ENCODE data around the gene MYO1A. TPM values are rescaled to one million over a fixed set of nuclear protein-coding genes. Genes with fewer than 3 reads are reported as not detected.
"Not testable (repeated sequence)": the region's sequence is repeated elsewhere in the genome, so short reads cannot be mapped to it uniquely, and the experiment has no call there.

MYO1A gene
- total RNA-seq, 1 experiment from 2014 or later, result not detected

- no peak for DNase-seq (ENCODE audit: low read depth, low spot score)
- in situ Hi-C loops (cut with HindIII; ENCODE audit: low pct_unique_long_range_greater_than_20kb, low sequenced_read_pairs), result no loop called here
Measured at GRCh38 chr12:57037264-57037663, 12.7 kb downstream of the MYO1A start.

- in situ Hi-C loops (cut with HindIII; ENCODE audit: low pct_unique_long_range_greater_than_20kb, low sequenced_read_pairs), result no loop called here
- DNase-seq (ENCODE audit: low read depth, low spot score), result no peak
Measured at GRCh38 chr12:57033431-57033830, 16.5 kb downstream of the MYO1A start.

- DNase-seq (ENCODE audit: low read depth, low spot score), result no peak
- in situ Hi-C loops (cut with HindIII; ENCODE audit: low pct_unique_long_range_greater_than_20kb, low sequenced_read_pairs), result no loop called here
Measured at GRCh38 chr12:57031789-57032188, 18.1 kb downstream of the MYO1A start.

- no peak for DNase-seq (ENCODE audit: low read depth, low spot score)
- in situ Hi-C loops (cut with HindIII; ENCODE audit: low pct_unique_long_range_greater_than_20kb, low sequenced_read_pairs), result no loop called here
Measured at GRCh38 chr12:57031138-57031725, 18.7 kb downstream of the MYO1A start.

GRCh38 chr12:57029457-57029856 lies 20.5 kb downstream of the MYO1A start:
- DNase-seq (ENCODE audit: low read depth, low spot score), result no peak
- in situ Hi-C loops (cut with HindIII; ENCODE audit: low pct_unique_long_range_greater_than_20kb, low sequenced_read_pairs), result no loop called here

GRCh38 chr12:57027805-57028153 lies 22.1 kb downstream of the MYO1A start:
- DNase-seq (ENCODE audit: low read depth, low spot score), result no peak

GRCh38 chr12:57027011-57027804 lies 22.7 kb downstream of the MYO1A start:
- DNase-seq (ENCODE audit: low read depth, low spot score), result no peak
- in situ Hi-C loops (cut with HindIII; ENCODE audit: low pct_unique_long_range_greater_than_20kb, low sequenced_read_pairs), result no loop called here

More at GRCh38 chr12:57027805-57028153, 22.1 kb downstream of the MYO1A start:
- in situ Hi-C loops (cut with HindIII; ENCODE audit: low pct_unique_long_range_greater_than_20kb, low sequenced_read_pairs), result no loop called here

- in situ Hi-C loops (cut with HindIII; ENCODE audit: low pct_unique_long_range_greater_than_20kb, low sequenced_read_pairs), result no loop called here
- no peak for DNase-seq (ENCODE audit: low read depth, low spot score)
Measured at GRCh38 chr12:57025196-57025595, 24.7 kb downstream of the MYO1A start.

- DNase-seq (ENCODE audit: low read depth, low spot score); in situ Hi-C loops (cut with HindIII; ENCODE audit: low pct_unique_long_range_greater_than_20kb, low sequenced_read_pairs): not testable (repeated sequence)
Measured at GRCh38 chr12:57022324-57022723, 27.6 kb downstream of the MYO1A start.

GRCh38 chr12:57019983-57020719 lies 29.8 kb downstream of the MYO1A start:
- in situ Hi-C loops (cut with HindIII; ENCODE audit: low pct_unique_long_range_greater_than_20kb, low sequenced_read_pairs), result no loop called here
- DNase-seq (ENCODE audit: low read depth, low spot score), result no peak

- DNase-seq (ENCODE audit: low read depth, low spot score), result no peak
- in situ Hi-C loops (cut with HindIII; ENCODE audit: low pct_unique_long_range_greater_than_20kb, low sequenced_read_pairs), result no loop called here
Measured at GRCh38 chr12:57018906-57019305, 31.0 kb downstream of the MYO1A start.

GRCh38 chr12:57018353-57018752 lies 31.6 kb downstream of the MYO1A start:
- DNase-seq (ENCODE audit: low read depth, low spot score); in situ Hi-C loops (cut with HindIII; ENCODE audit: low pct_unique_long_range_greater_than_20kb, low sequenced_read_pairs): not testable (repeated sequence)

GRCh38 chr12:57016348-57016747 lies 33.6 kb downstream of the MYO1A start, which contains the start of gene TAC3:
TSS of gene TAC3 (minus strand) at chr12:57016529. CDS start at chr12:57015797, 732 bp downstream.
- in situ Hi-C loops (cut with HindIII; ENCODE audit: low pct_unique_long_range_greater_than_20kb, low sequenced_read_pairs), result no loop called here
- no peak for DNase-seq (ENCODE audit: low read depth, low spot score)

GRCh38 chr12:57012600-57013465 lies 37.1 kb downstream of the MYO1A start:
- in situ Hi-C loops (cut with HindIII; ENCODE audit: low pct_unique_long_range_greater_than_20kb, low sequenced_read_pairs), result no loop called here
- no peak for DNase-seq (ENCODE audit: low read depth, low spot score)

- in situ Hi-C loops (cut with HindIII; ENCODE audit: low pct_unique_long_range_greater_than_20kb, low sequenced_read_pairs), result no loop called here
- no peak for DNase-seq (ENCODE audit: low read depth, low spot score)
Measured at GRCh38 chr12:57011438-57012424, 38.2 kb downstream of the MYO1A start.

- DNase-seq (ENCODE audit: low read depth, low spot score), result no peak
- in situ Hi-C loops (cut with HindIII; ENCODE audit: low pct_unique_long_range_greater_than_20kb, low sequenced_read_pairs), result no loop called here
Measured at GRCh38 chr12:57010627-57011247, 39.2 kb downstream of the MYO1A start.
